HCT116 (cell line): ENCODE results near the gene SLC50A1. TPM values are rescaled to one million over a fixed set of nuclear protein-coding genes. Genes with fewer than 3 reads are reported as not detected.
A peak's percentile ranks its signal among the peaks of the same experiment; 100 is the strongest.

Source experiments
- ATAC-seq: fragments of 200-7000 bp; cut with Tn5 transposase; 2 replicates; pipeline ENCODE4 v1.9.1; 2020; ENCODE audit warnings: mild to moderate bottlenecking, moderate library complexity
- BruUV-seq: library from RNA; stranded (reverse); fragments of 400-500 nt; replicated peaks from 2 replicates; lab custom pipeline; 2021; lab: Mats Ljungman, UMichigan
- CTCF ChIA-PET: fragments of 300-600 bp; sonication (Branson Sonifier 250); formaldehyde crosslinking; loops from one replicate; lab custom pipeline; 2021; ENCODE audit warnings: antibody characterized with exemption; lab: Charles Lee
- POLR2A ChIA-PET: fragments of 300-600, 350-600 bp; sonication (Branson Sonifier 250); formaldehyde crosslinking; loops from one replicate; lab custom pipeline; 2021; ENCODE audit warnings: antibody characterized with exemption; lab: Charles Lee
- RAD21 ChIA-PET, 2 experiments: fragments of 300-600 bp; sonication (Branson Sonifier 250); formaldehyde crosslinking; loops; one replicate each; lab custom pipeline; 2023; ENCODE audit warnings: low total read pairs in 2 of 2; ENCODE audit not compliant: uncharacterized antibody in 2 of 2, unreplicated experiment in 2 of 2, low non-redundant PET in 1 of 2; lab: Charles Lee
- DNase-seq: peaks from one replicate; pipeline ENCODE4 v3.0.0-alpha.2; 2010; ENCODE audit warnings: low read depth, low spot score
- H2AFZ ChIP-seq: fragments of 200-600 bp; shearing (Covaris generic), sonication (generic); 2 replicates; pipeline ENCODE4 v1.6.1; 2017; ENCODE audit warnings: low read depth, mixed run types, mixed read lengths, antibody characterized with exemption, low read length; ENCODE audit not compliant: poor library complexity, severe bottlenecking
- H3K27ac ChIP-seq: 2 replicates; pipeline ENCODE4 v1.5.1; 2012; ENCODE audit warnings: low read depth, low read length
- H3K27me3 ChIP-seq: fragments of 200-600 bp; sonication (generic); 2 replicates; pipeline ENCODE4 v1.6.1; 2016; ENCODE audit warnings: mixed run types, low read length, mixed read lengths; ENCODE audit not compliant: insufficient read depth
- H3K36me3 ChIP-seq, 2 experiments: fragments of 200-500 bp in 1 of 2; fragments of 200-600 bp in 1 of 2; sonication (Bioruptor generic) in 1 of 2; sonication (generic) in 1 of 2; 2 replicates each; pipeline versions ENCODE4 v1.5.1 to v1.6.1; 2014 to 2016; ENCODE audit warnings: low read length in 2 of 2, inconsistent platforms in 1 of 2, mixed read lengths in 1 of 2, mixed run types in 1 of 2; ENCODE audit not compliant: insufficient read depth in 2 of 2, control insufficient read depth in 1 of 2
- H3K4me1 ChIP-seq, 2 experiments: fragments of 200-600 bp in 1 of 2; sonication (generic) in 1 of 2; 2 replicates each; pipeline versions ENCODE4 v1.5.1 to v1.6.1; 2012 to 2017; ENCODE audit warnings: low read length in 2 of 2, inconsistent platforms in 1 of 2, mild to moderate bottlenecking in 1 of 2, mixed read lengths in 1 of 2, mixed run types in 1 of 2, moderate library complexity in 1 of 2; ENCODE audit not compliant: insufficient read depth in 2 of 2, control insufficient read depth in 1 of 2
- H3K4me2 ChIP-seq: fragments of 200-600 bp; sonication (generic); 2 replicates; pipeline ENCODE4 v1.6.1; 2017; ENCODE audit warnings: mixed run types, low read length, mixed read lengths
- H3K4me3 ChIP-seq, 2 experiments: fragments of 200-600 bp in 1 of 2; sonication (generic) in 1 of 2; replicated peaks in 1 of 2; 2 replicates each; pipeline ENCODE4 v1.5.1; 2011 to 2016; ENCODE audit warnings: low read length in 2 of 2, control low read depth in 1 of 2, low read depth in 1 of 2, mild to moderate bottlenecking in 1 of 2, mixed read lengths in 1 of 2, mixed run types in 1 of 2
- H3K79me2 ChIP-seq: fragments of 200-600 bp; sonication (generic); 2 replicates; pipeline ENCODE4 v1.6.1; 2017; ENCODE audit warnings: mild to moderate bottlenecking, mixed run types, low read length, moderate library complexity, mixed read lengths; ENCODE audit not compliant: insufficient read depth
- H3K9ac ChIP-seq: fragments of 200-600 bp; sonication (generic); 2 replicates; pipeline ENCODE4 v1.6.1; 2016; ENCODE audit warnings: low read length, mixed read lengths
- H3K9me2 ChIP-seq: fragments of 200-600 bp; sonication (generic), shearing (Covaris generic); 2 replicates; pipeline ENCODE4 v1.6.1; 2017; ENCODE audit warnings: mixed run types, mild to moderate bottlenecking, moderate library complexity; ENCODE audit not compliant: insufficient read depth
- H3K9me3 ChIP-seq, 2 experiments: fragments of 200-500 bp in 1 of 2; fragments of 200-600 bp in 1 of 2; sonication (Bioruptor generic) in 1 of 2; sonication (generic) in 1 of 2; 2 replicates each; pipeline ENCODE4 v1.6.1; 2014 to 2017; ENCODE audit warnings: low read length in 2 of 2, mixed read lengths in 2 of 2, inconsistent platforms in 1 of 2, low read depth in 1 of 2, mild to moderate bottlenecking in 1 of 2, mixed run types in 1 of 2, moderate library complexity in 1 of 2; ENCODE audit not compliant: control insufficient read depth in 1 of 2, insufficient read depth in 1 of 2
- H4K20me1 ChIP-seq: fragments of 200-600 bp; sonication (generic), shearing (Covaris generic); 2 replicates; pipeline ENCODE4 v1.6.1; 2017; ENCODE audit warnings: mixed run types, mild to moderate bottlenecking, moderate library complexity; ENCODE audit not compliant: insufficient read depth
- ATF3 ChIP-seq: IDR thresholded peaks from 2 replicates; pipeline ENCODE4 v1.6.1; 2012
- CBX3 ChIP-seq: IDR thresholded peaks from 2 replicates; pipeline ENCODE4 v1.6.1; 2012; ENCODE audit warnings: low read depth
- CEBPB ChIP-seq: IDR thresholded peaks from 2 replicates; pipeline ENCODE4 v1.6.1; 2012; ENCODE audit warnings: low read depth
- CTCF ChIP-seq, 3 experiments: fragments of 200-600 bp in 1 of 3; sonication (generic) in 1 of 3; IDR thresholded peaks in 2 of 3; conservative IDR thresholded peaks in 1 of 3; 2 replicates each; pipeline ENCODE4 v1.5.1; 2012 to 2017; ENCODE audit warnings: low read depth in 2 of 3, low read length in 2 of 3, antibody characterized with exemption in 1 of 3, borderline replicate concordance in 1 of 3, control low read depth in 1 of 3, mild to moderate bottlenecking in 1 of 3, mixed read lengths in 1 of 3, mixed run types in 1 of 3, moderate library complexity in 1 of 3; ENCODE audit not compliant: insufficient read depth in 1 of 3
- EGR1 ChIP-seq: IDR thresholded peaks from 2 replicates; pipeline ENCODE4 v1.6.1; 2012; ENCODE audit warnings: low read depth
- EZH2phosphoT487 ChIP-seq: fragments of 200-600 bp; IDR thresholded peaks from 2 replicates; pipeline ENCODE4 v1.6.1; 2018; ENCODE audit warnings: antibody characterized with exemption, borderline replicate concordance
- FOSL1 ChIP-seq: IDR thresholded peaks from 2 replicates; pipeline ENCODE4 v1.6.1; 2012; ENCODE audit warnings: low read depth
- JUND ChIP-seq: IDR thresholded peaks from 2 replicates; pipeline ENCODE4 v1.6.1; 2012
- MAX ChIP-seq: IDR thresholded peaks from 2 replicates; pipeline ENCODE4 v1.6.1; 2012
- POLR2A ChIP-seq: IDR thresholded peaks from 2 replicates; pipeline ENCODE4 v1.7.0; 2011; ENCODE audit warnings: borderline replicate concordance; ENCODE audit not compliant: insufficient read depth, insufficient read length; ENCODE audit errors: extremely low read depth
- RAD21 ChIP-seq: IDR thresholded peaks from 2 replicates; pipeline ENCODE4 v1.6.1; 2012; ENCODE audit warnings: low read depth, mild to moderate bottlenecking
- ZFX ChIP-seq: fragments of 450-650 bp; IDR thresholded peaks from 2 replicates; pipeline ENCODE4 v1.6.1; 2017
- intact Hi-C: fragments of 100-400 bp; cut with micrococcal nuclease; formaldehyde crosslinking; loops from 2 replicates; pipeline ENCODE4 v1.10.0; 2022
- total RNA-seq: library from RNA; stranded (reverse); gene quantifications from one replicate; pipeline ENCODE4 v1.2.1, GENCODE V29; 2021; ENCODE audit not compliant: unreplicated experiment

SLC50A1 gene
- total RNA-seq, 1 experiment from 2014 or later, result 49.9 TPM

DNA sequence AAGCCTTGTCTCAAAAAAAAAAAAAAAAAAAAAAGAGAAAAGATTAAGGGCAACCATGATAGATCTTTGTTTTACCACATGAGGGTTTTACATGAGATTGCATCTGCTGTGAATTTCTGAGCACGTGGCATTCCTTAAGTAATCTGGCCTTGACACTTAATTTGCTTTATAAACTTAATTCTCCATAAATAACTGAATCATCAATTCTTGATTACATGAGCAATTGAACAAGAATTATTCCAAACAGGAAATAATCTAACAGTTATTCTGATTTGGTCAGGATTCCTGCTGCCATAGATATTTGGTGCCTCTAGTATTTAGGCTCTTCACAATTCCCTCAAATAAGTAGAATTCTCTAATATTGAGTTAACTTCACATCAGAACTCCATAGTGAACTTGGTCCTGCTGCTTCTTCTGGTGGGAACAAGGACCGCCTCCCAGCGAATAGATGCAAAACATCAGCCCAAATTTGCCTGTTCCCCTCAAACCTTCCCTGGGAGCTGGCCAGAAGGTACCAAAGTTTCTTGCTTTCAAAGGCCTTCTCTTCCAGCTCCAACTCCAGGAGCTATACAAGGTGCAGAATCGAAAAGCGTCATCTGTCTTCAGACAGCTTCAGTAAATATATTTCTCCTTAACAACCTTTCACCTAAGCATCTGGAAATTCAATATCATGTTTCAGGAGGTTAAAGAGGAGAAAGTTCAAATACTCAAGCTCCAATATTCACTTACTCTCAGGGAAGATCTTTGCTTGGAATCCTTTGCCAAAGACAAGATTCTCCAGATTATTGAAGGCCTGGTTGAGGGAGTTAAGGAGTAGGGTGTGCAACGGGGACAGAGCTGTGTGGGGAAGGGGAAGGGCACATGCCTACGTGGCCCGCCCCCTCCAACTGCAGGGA lies 36.4 kb downstream of the SLC50A1 start:
- Histone ChIP-seq H4K20me1 (no peaks in the 10 kb centered on the region), H3K36me3 (peaks cover 2 to 7% of the 10 kb centered on the region in 2 experiments; a peak in 3 of 4 replicates), H3K9me2 (no peaks in the 10 kb centered on the region), H3K79me2 (peaks cover 25% of the 10 kb centered on the region), H3K9ac (peak overlapping the region; percentile 87), H3K9me3 (no peaks in the 10 kb centered on the region), H3K4me3 (peak overlapping the region; percentile 84 to 97), H3K4me1 (peaks cover 9 to 49% of the 10 kb centered on the region in 2 experiments; a peak in 3 of 4 replicates), H2AFZ (no peak overlapping the region), H3K27ac (peak overlapping the region; percentile 76), H3K27me3 (no peaks in the 10 kb centered on the region), H3K4me2 (peak overlapping the region; percentile 76)
- ChIA-PET CTCF (interaction anchor here (1.1 to 4.6 kb wide), 13 partner anchors 10 to 127 kb away, joined by 4 to 71 read pairs (median 9); partner anchors contain the start of genes EFNA4, MTX1 and THBS3), POLR2A (interaction anchor here (0.6 to 1.7 kb wide), 7 partner anchors 9 to 121 kb away, joined by 3 to 11 read pairs (median 3); partner anchors contain the start of gene ADAM15), RAD21 (interaction anchor here (0.6 to 1.3 kb wide), 3 partner anchors 21 to 81 kb away, joined by 3 to 4 read pairs (median 3); partner anchors contain the start of gene SLC50A1 (in 1 of the 2))
- ATAC-seq, result peak; percentile 29
- intact Hi-C loops, result loop anchor here (10.0 kb wide), 1 partner anchor 153 kb away; the partner anchor contains the start of gene RUSC1
- DNase-seq, result no peak
- TF ChIP-seq ATF3 (no peak), CTCF (IDR thresholded peaks at IDR 0.05 in 2 of 3, conservative IDR thresholded peaks at IDR 0.05 in 1 of 3; ENCODE audit: borderline replicate concordance in 1 of 3, insufficient read depth in 1 of 3, low read depth in 2 of 3, low read length in 2 of 3) (no peak), POLR2A (no peak), EZH2phosphoT487 (no peak), FOSL1 (no peak), RAD21 (no peak), CBX3 (no peak), EGR1 (no peak), CEBPB (no peak), JUND (no peak), MAX (no peak), ZFX (no peak)
- BruUV-seq, result no TSS peak
